Pancreas (tissue), 10 donors: ENCODE results near the gene IL4I1. TPM values are rescaled to one million over a fixed set of nuclear protein-coding genes. Genes with fewer than 3 reads are reported as not detected.

Experiments
- ATAC-seq, 4 donors: fragments of 200-7000 bp; cut with Tn5 transposase; one replicate each; pipeline versions ENCODE4 v1.8.0 to v1.9.1; 2020; ENCODE audit warnings: mild to moderate bottlenecking in 4 of 4, moderate library complexity in 4 of 4
- DNase-seq, 6 donors: peaks; one replicate each; pipeline ENCODE4 v3.0.0-alpha.2; 2020
- FAIRE-seq: peaks from 2 replicates; lab custom pipeline; 2012; peaks lifted over from hg19 to GRCh38; lab: Jason Lieb, UNC
- H3K27ac ChIP-seq, 4 donors: fragments of 200-600 bp; sonication (generic); 1 replicate in 3 of 4; 2 replicates in 1 of 4; pipeline versions ENCODE4 v1.5.0 to v1.8.0; 2020
- H3K27me3 ChIP-seq, 4 donors: fragments of 200-600 bp; one replicate each; pipeline ENCODE4 v1.8.0; 2021
- H3K36me3 ChIP-seq, 3 donors: fragments of 200-600 bp; sonication (generic) in 1 of 3; one replicate each; pipeline versions ENCODE4 v1.5.0 to v1.8.0; 2020 to 2021
- H3K4me1 ChIP-seq, 3 donors: fragments of 200-600 bp; one replicate each; pipeline ENCODE4 v1.8.0; 2021
- H3K4me3 ChIP-seq, 4 donors: fragments of 200-600 bp; sonication (generic) in 2 of 4; one replicate each; pipeline versions ENCODE4 v1.5.0 to v1.8.0; 2020 to 2021
- H3K9me3 ChIP-seq, 4 donors: fragments of 200-600 bp; one replicate each; pipeline ENCODE4 v1.8.0; 2021
- WGBS, 2 donors: extraction: QIAGEN DNeasy Blood & Tissue Kit; methylation state at CpG; one replicate each; pipeline ENCODE4 v1.1.7; 2013; 5-methylcytosine and 5-hydroxymethylcytosine counted together
- intact Hi-C, 3 donors: fragments of 100-400 bp; cut with DNase I; formaldehyde crosslinking; loops; one replicate each; pipeline versions ENCODE4 v1.11.1 to v1.14.2; 2022
- polyA plus RNA-seq, 2 donors: library from polyadenylated mRNA; stranded (reverse); fragments of 200-250 nt; gene quantifications; one replicate each; pipeline ENCODE4 v1.2.3, GENCODE V29; 2013
- total RNA-seq, 6 donors: library from RNA; stranded (reverse); fragmentation: NEBNext Ultra II Directional in 4 of 6; extraction: Animal tissue kit (Norgen Biotek cat#: 25700) in 4 of 6; gene quantifications; one replicate each; pipeline versions ENCODE4 v1.2.1 to v1.2.4, GENCODE V29; 2021 to 2023
- TF ChIP-seq, protein P1 (sequence below), 4 donors: fragments of 200-600 bp; sonication (generic) in 3 of 4; IDR thresholded peaks; one replicate each; pipeline versions ENCODE4 v1.5.0 to v1.8.0; 2021; ENCODE audit warnings: antibody characterized with exemption in 4 of 4
- donor health status: healthy with polysubstance abuse.
- donor health status: DM: no; HTN: no; CAD: no; lungs with moderate emphysema.
- donor health status: DM: no; HTN: no; CAD: no.
- donor health status: control.
- donor health status: control.
- donor health status: Bipolar disorder and iron deficiency.
- donor health status: DM: yes; HTN: yes; CAD: no.
- donor health status: DM: no; HTN: no; CAD: no.
- donor health status: DM: no; HTN: no; CAD: no.
- donor health status: DM: yes; HTN: yes; CAD: no.

Gene IL4I1
- total and polyA plus RNA-seq, 8 donors, result 0.23 to 4.0 (median 0.63) TPM

DNA sequence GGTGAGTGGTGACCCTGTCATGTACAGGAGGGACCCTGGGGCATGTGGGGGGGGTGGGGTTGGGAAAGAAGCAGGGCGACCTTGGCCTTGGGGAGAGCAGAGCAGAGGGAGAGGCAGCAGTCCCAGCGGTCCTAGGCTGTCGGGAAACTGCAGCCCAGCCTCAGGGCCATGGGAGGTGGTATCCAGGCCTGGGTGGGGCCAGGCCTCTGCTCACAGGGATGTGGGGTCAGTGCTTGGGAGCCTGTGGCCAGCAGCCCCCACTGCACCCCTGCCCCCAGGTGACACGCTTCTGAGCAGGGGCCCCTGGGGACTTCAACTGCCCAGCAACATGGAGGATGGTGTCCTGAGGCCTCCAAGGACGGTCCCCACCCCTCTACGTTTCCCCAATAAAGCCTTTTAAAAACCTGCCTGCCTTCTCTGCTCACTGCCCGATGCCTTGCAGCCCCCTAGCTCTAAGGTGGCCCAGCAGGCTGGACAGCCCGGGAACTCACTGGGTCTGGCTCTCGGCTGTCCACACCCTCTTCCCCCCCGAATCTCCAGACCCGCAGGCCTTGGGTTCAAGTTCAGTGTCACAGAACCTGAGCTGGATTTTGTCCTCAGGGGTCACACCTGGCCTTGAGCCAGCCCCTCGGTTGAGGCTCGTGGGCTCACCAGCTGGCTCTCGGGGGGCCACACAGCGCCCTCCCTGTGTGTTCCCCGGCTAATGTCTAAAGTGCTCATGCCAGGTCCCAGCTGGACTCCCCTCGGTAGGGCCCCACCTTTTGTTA is 36.2 kb downstream of the IL4I1 start:
- peaks cover 0 to 7% (median 7%) of the 10 kb centered on the region in 3 donors for H3K4me1 ChIP-seq
- H3K27me3 ChIP-seq, result no peaks in the 10 kb centered on the region
- no peaks in the 10 kb centered on the region for H3K9me3 ChIP-seq
- H3K4me3 ChIP-seq, result no peak overlapping the region
- ATAC-seq (no peak), DNase-seq (peak in 1 of 6 donors; percentile 55), FAIRE-seq (no peak)
- TF ChIP-seq, protein P1, sequence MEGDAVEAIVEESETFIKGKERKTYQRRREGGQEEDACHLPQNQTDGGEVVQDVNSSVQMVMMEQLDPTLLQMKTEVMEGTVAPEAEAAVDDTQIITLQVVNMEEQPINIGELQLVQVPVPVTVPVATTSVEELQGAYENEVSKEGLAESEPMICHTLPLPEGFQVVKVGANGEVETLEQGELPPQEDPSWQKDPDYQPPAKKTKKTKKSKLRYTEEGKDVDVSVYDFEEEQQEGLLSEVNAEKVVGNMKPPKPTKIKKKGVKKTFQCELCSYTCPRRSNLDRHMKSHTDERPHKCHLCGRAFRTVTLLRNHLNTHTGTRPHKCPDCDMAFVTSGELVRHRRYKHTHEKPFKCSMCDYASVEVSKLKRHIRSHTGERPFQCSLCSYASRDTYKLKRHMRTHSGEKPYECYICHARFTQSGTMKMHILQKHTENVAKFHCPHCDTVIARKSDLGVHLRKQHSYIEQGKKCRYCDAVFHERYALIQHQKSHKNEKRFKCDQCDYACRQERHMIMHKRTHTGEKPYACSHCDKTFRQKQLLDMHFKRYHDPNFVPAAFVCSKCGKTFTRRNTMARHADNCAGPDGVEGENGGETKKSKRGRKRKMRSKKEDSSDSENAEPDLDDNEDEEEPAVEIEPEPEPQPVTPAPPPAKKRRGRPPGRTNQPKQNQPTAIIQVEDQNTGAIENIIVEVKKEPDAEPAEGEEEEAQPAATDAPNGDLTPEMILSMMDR (IDR thresholded peaks at IDR 0.05), result no peak
- 71 to 72% methylated on average over 17 of the region's 17 CpGs for WGBS, 2 donors
- no peak overlapping the region for H3K27ac ChIP-seq
- H3K36me3 ChIP-seq, result peaks cover 0 to 37% (median 10%) of the 10 kb centered on the region in 3 donors
- intact Hi-C loops, result no loop called here

DNA sequence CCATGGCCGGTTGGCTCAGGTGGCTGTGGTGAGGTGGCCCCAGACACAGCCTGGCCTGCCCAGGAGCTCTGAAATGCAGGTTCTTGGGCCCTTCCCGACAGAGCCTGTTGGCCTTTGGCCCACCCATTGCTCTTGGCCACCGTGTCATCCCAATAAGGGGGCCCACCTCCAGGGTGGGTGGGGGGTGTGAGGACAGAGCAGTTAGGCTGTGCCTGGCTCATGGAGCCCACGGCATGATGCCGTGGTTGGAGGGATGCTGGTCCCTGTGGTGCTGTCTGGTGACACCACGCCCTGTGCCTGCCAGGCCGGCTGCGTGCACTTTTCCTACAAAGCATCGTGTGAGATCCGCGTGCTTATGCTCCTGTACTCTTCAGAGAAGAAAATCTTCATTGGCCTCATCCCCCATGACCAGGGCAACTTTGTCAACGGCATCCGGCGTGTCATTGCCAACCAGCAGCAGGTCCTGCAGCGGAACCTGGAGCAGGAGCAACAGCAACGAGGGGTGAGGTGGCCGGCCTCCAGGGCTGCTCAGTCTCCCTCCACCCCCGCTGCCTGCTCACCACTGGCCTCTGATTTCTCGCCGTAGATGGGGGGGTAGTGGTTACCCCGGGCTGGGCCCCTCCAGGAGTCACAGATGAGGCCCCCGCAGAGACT is 36.9 kb downstream of the IL4I1 start:
- H3K36me3 ChIP-seq, result peaks cover 0 to 42% (median 10%) of the 10 kb centered on the region in 3 donors
- no peaks in the 10 kb centered on the region for H3K9me3 ChIP-seq
- no peaks in the 10 kb centered on the region for H3K27me3 ChIP-seq
- ATAC-seq (no peak), FAIRE-seq (no peak), DNase-seq (peak in 1 of 6 donors; percentile 42)
- peaks cover 0 to under 1% (median 0%) of the 10 kb centered on the region in 3 donors for H3K4me1 ChIP-seq
- TF ChIP-seq, protein P1 (IDR thresholded peaks at IDR 0.05), result no peak
- no peak overlapping the region for H3K27ac ChIP-seq
- intact Hi-C loops, result no loop called here
- no peak overlapping the region for H3K4me3 ChIP-seq
- 84 to 86% methylated on average over 22 of the region's 22 CpGs for WGBS, 2 donors

GRCh38 chr19:49858088-49858985 is 38.4 kb downstream of the IL4I1 start:
- ATAC-seq (peak in 1 of 4 donors; percentile 0), FAIRE-seq (no peak), DNase-seq (peak in 2 of 6 donors; percentile 47 to 84)
- no peaks in the 10 kb centered on the region for H3K9me3 ChIP-seq
- 91% methylated on average over 34 to 37 of the region's 37 CpGs for WGBS, 2 donors
- H3K36me3 ChIP-seq, result peaks cover 0 to 38% (median 10%) of the 10 kb centered on the region in 3 donors
- H3K27ac ChIP-seq, result no peak overlapping the region
- TF ChIP-seq, protein P1 (IDR thresholded peaks at IDR 0.05), result no peak
- no peaks in the 10 kb centered on the region for H3K4me1 ChIP-seq
- no peaks in the 10 kb centered on the region for H3K27me3 ChIP-seq
- intact Hi-C loops, result no loop called here
- no peak overlapping the region for H3K4me3 ChIP-seq

DNA sequence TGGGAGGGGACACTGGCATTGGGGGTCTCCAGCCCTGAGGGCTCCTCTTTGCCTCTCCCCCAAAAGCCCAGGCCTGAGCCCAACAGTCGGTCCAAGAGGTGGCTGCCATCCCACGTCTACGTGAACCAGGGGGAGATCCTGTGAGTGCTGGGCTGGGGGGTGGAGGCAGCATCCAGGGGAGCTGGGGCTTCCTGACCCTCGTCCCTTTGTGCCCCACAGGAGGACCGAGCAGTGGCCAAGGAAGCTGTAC is 38.9 kb downstream of the IL4I1 start:
- intact Hi-C loops, result no loop called here
- Histone ChIP-seq H3K4me1 (peaks cover 0 to under 1% (median 0%) of the 10 kb centered on the region in 3 donors), H3K27me3 (no peaks in the 10 kb centered on the region), H3K36me3 (peaks cover 0 to 38% (median 10%) of the 10 kb centered on the region in 3 donors), H3K27ac (no peak overlapping the region), H3K4me3 (no peak overlapping the region), H3K9me3 (no peaks in the 10 kb centered on the region)
- WGBS, 2 donors, result 88 to 94% methylated on average over 5 of the region's 5 CpGs
- no peak for ATAC-seq
- FAIRE-seq, result no peak
- no peak for DNase-seq
- TF ChIP-seq, protein P1 (IDR thresholded peaks at IDR 0.05), result no peak
